MM.1S (cell line): Measurements from ENCODE around the gene C17orf75.

Experiments used
- CTCF ChIP-seq: fragments of 300-600 bp; sonication (generic); IDR thresholded peaks from 2 replicates; pipeline ENCODE4 v1.5.1; 2016; ENCODE audit warnings: antibody characterized with exemption, low read length, mixed read lengths
- EZH2 ChIP-seq: fragments of 300-600 bp; sonication (generic); optimal IDR thresholded peaks from 2 replicates; pipeline ENCODE3; 2017; ENCODE audit warnings: low read depth, mild to moderate bottlenecking, antibody characterized with exemption, low read length, mixed read lengths
- EZH2phosphoT487 ChIP-seq: fragments of 300-600 bp; sonication (generic); IDR thresholded peaks from 2 replicates; pipeline ENCODE4 v1.6.1; 2018; ENCODE audit warnings: antibody characterized with exemption, low read length

- TF ChIP-seq CTCF (peak; percentile 96), EZH2 (no peak), EZH2phosphoT487 (no peak)
Observed at GRCh38 chr17:32319548-32319905, 22.4 kb downstream of the C17orf75 start.
